HCT116 (cell line): ENCODE measurements around the gene ADAM20. TPM values are rescaled to one million over a fixed set of nuclear protein-coding genes. Genes with fewer than 3 reads are reported as not detected.

ENCODE experiments used
- ATAC-seq: fragments of 200-7000 bp; cut with Tn5 transposase; 2 replicates; pipeline ENCODE4 v1.9.1; 2020; ENCODE audit warnings: mild to moderate bottlenecking, moderate library complexity
- BruUV-seq: library from RNA; stranded (reverse); fragments of 400-500 nt; replicated peaks from 2 replicates; lab custom pipeline; 2021; lab: Mats Ljungman, UMichigan
- CTCF ChIA-PET: fragments of 300-600 bp; sonication (Branson Sonifier 250); formaldehyde crosslinking; loops from one replicate; lab custom pipeline; 2021; ENCODE audit warnings: antibody characterized with exemption; lab: Charles Lee
- POLR2A ChIA-PET: fragments of 300-600, 350-600 bp; sonication (Branson Sonifier 250); formaldehyde crosslinking; loops from one replicate; lab custom pipeline; 2021; ENCODE audit warnings: antibody characterized with exemption; lab: Charles Lee
- RAD21 ChIA-PET, 2 experiments: fragments of 300-600 bp; sonication (Branson Sonifier 250); formaldehyde crosslinking; loops; one replicate each; lab custom pipeline; 2023; ENCODE audit warnings: low total read pairs in 2 of 2; ENCODE audit not compliant: uncharacterized antibody in 2 of 2, unreplicated experiment in 2 of 2, low non-redundant PET in 1 of 2; lab: Charles Lee
- DNase-seq: peaks from one replicate; pipeline ENCODE4 v3.0.0-alpha.2; 2010; ENCODE audit warnings: low read depth, low spot score
- H2AFZ ChIP-seq: fragments of 200-600 bp; shearing (Covaris generic), sonication (generic); 2 replicates; pipeline ENCODE4 v1.6.1; 2017; ENCODE audit warnings: low read depth, mixed run types, mixed read lengths, antibody characterized with exemption, low read length; ENCODE audit not compliant: poor library complexity, severe bottlenecking
- H3K27ac ChIP-seq: 2 replicates; pipeline ENCODE4 v1.5.1; 2012; ENCODE audit warnings: low read depth, low read length
- H3K27me3 ChIP-seq: fragments of 200-600 bp; sonication (generic); 2 replicates; pipeline ENCODE4 v1.6.1; 2016; ENCODE audit warnings: mixed run types, low read length, mixed read lengths; ENCODE audit not compliant: insufficient read depth
- H3K36me3 ChIP-seq, 2 experiments: fragments of 200-500 bp in 1 of 2; fragments of 200-600 bp in 1 of 2; sonication (Bioruptor generic) in 1 of 2; sonication (generic) in 1 of 2; 2 replicates each; pipeline versions ENCODE4 v1.5.1 to v1.6.1; 2014 to 2016; ENCODE audit warnings: low read length in 2 of 2, inconsistent platforms in 1 of 2, mixed read lengths in 1 of 2, mixed run types in 1 of 2; ENCODE audit not compliant: insufficient read depth in 2 of 2, control insufficient read depth in 1 of 2
- H3K4me1 ChIP-seq, 2 experiments: fragments of 200-600 bp in 1 of 2; sonication (generic) in 1 of 2; 2 replicates each; pipeline versions ENCODE4 v1.5.1 to v1.6.1; 2012 to 2017; ENCODE audit warnings: low read length in 2 of 2, inconsistent platforms in 1 of 2, mild to moderate bottlenecking in 1 of 2, mixed read lengths in 1 of 2, mixed run types in 1 of 2, moderate library complexity in 1 of 2; ENCODE audit not compliant: insufficient read depth in 2 of 2, control insufficient read depth in 1 of 2
- H3K4me2 ChIP-seq: fragments of 200-600 bp; sonication (generic); 2 replicates; pipeline ENCODE4 v1.6.1; 2017; ENCODE audit warnings: mixed run types, low read length, mixed read lengths
- H3K4me3 ChIP-seq, 2 experiments: fragments of 200-600 bp in 1 of 2; sonication (generic) in 1 of 2; replicated peaks in 1 of 2; 2 replicates each; pipeline ENCODE4 v1.5.1; 2011 to 2016; ENCODE audit warnings: low read length in 2 of 2, control low read depth in 1 of 2, low read depth in 1 of 2, mild to moderate bottlenecking in 1 of 2, mixed read lengths in 1 of 2, mixed run types in 1 of 2
- H3K79me2 ChIP-seq: fragments of 200-600 bp; sonication (generic); 2 replicates; pipeline ENCODE4 v1.6.1; 2017; ENCODE audit warnings: mild to moderate bottlenecking, mixed run types, low read length, moderate library complexity, mixed read lengths; ENCODE audit not compliant: insufficient read depth
- H3K9ac ChIP-seq: fragments of 200-600 bp; sonication (generic); 2 replicates; pipeline ENCODE4 v1.6.1; 2016; ENCODE audit warnings: low read length, mixed read lengths
- H3K9me2 ChIP-seq: fragments of 200-600 bp; sonication (generic), shearing (Covaris generic); 2 replicates; pipeline ENCODE4 v1.6.1; 2017; ENCODE audit warnings: mixed run types, mild to moderate bottlenecking, moderate library complexity; ENCODE audit not compliant: insufficient read depth
- H3K9me3 ChIP-seq, 2 experiments: fragments of 200-500 bp in 1 of 2; fragments of 200-600 bp in 1 of 2; sonication (Bioruptor generic) in 1 of 2; sonication (generic) in 1 of 2; 2 replicates each; pipeline ENCODE4 v1.6.1; 2014 to 2017; ENCODE audit warnings: low read length in 2 of 2, mixed read lengths in 2 of 2, inconsistent platforms in 1 of 2, low read depth in 1 of 2, mild to moderate bottlenecking in 1 of 2, mixed run types in 1 of 2, moderate library complexity in 1 of 2; ENCODE audit not compliant: control insufficient read depth in 1 of 2, insufficient read depth in 1 of 2
- H4K20me1 ChIP-seq: fragments of 200-600 bp; sonication (generic), shearing (Covaris generic); 2 replicates; pipeline ENCODE4 v1.6.1; 2017; ENCODE audit warnings: mixed run types, mild to moderate bottlenecking, moderate library complexity; ENCODE audit not compliant: insufficient read depth
- CBX3 ChIP-seq: IDR thresholded peaks from 2 replicates; pipeline ENCODE4 v1.6.1; 2012; ENCODE audit warnings: low read depth
- CEBPB ChIP-seq: IDR thresholded peaks from 2 replicates; pipeline ENCODE4 v1.6.1; 2012; ENCODE audit warnings: low read depth
- EZH2 ChIP-seq: fragments of 200-600 bp; sonication (generic); IDR thresholded peaks from 2 replicates; pipeline ENCODE4 v1.6.1; 2017; ENCODE audit warnings: antibody characterized with exemption, mixed run types
- EZH2phosphoT487 ChIP-seq: fragments of 200-600 bp; IDR thresholded peaks from 2 replicates; pipeline ENCODE4 v1.6.1; 2018; ENCODE audit warnings: antibody characterized with exemption, borderline replicate concordance
- JUND ChIP-seq: IDR thresholded peaks from 2 replicates; pipeline ENCODE4 v1.6.1; 2012
- POLR2A ChIP-seq: IDR thresholded peaks from 2 replicates; pipeline ENCODE4 v1.7.0; 2011; ENCODE audit warnings: borderline replicate concordance; ENCODE audit not compliant: insufficient read depth, insufficient read length; ENCODE audit errors: extremely low read depth
- POLR2AphosphoS5 ChIP-seq: IDR thresholded peaks from 2 replicates; pipeline ENCODE4 v1.6.1; 2011; ENCODE audit warnings: mild to moderate bottlenecking, low read depth, low read length, moderate library complexity
- SP1 ChIP-seq: IDR thresholded peaks from 2 replicates; pipeline ENCODE4 v1.6.1; 2012; ENCODE audit warnings: low read depth
- SRF ChIP-seq: IDR thresholded peaks from 2 replicates; pipeline ENCODE4 v1.6.1; 2012; ENCODE audit warnings: low read depth
- TCF7L2 ChIP-seq: IDR thresholded peaks from 2 replicates; pipeline ENCODE4 v1.7.0; 2011; ENCODE audit warnings: borderline replicate concordance, inconsistent platforms; ENCODE audit not compliant: insufficient read depth, insufficient read length; ENCODE audit errors: extremely low read depth
- ZFX ChIP-seq: fragments of 450-650 bp; IDR thresholded peaks from 2 replicates; pipeline ENCODE4 v1.6.1; 2017
- ZNF274 ChIP-seq: fragments of 200-500 bp; sonication (Bioruptor generic); IDR thresholded peaks from 2 replicates; pipeline ENCODE4 v1.6.1; 2014; ENCODE audit warnings: mild to moderate bottlenecking, low read depth, low read length, inconsistent platforms
- intact Hi-C: fragments of 100-400 bp; cut with micrococcal nuclease; formaldehyde crosslinking; loops from 2 replicates; pipeline ENCODE4 v1.10.0; 2022
- total RNA-seq: library from RNA; stranded (reverse); gene quantifications from one replicate; pipeline ENCODE4 v1.2.1, GENCODE V29; 2021; ENCODE audit not compliant: unreplicated experiment
- TF ChIP-seq, protein P1 (sequence below), 3 experiments: fragments of 200-600 bp in 1 of 3; sonication (generic) in 1 of 3; IDR thresholded peaks in 2 of 3; conservative IDR thresholded peaks in 1 of 3; 2 replicates each; pipeline ENCODE4 v1.5.1; 2012 to 2017; ENCODE audit warnings: low read depth in 2 of 3, low read length in 2 of 3, antibody characterized with exemption in 1 of 3, borderline replicate concordance in 1 of 3, control low read depth in 1 of 3, mild to moderate bottlenecking in 1 of 3, mixed read lengths in 1 of 3, mixed run types in 1 of 3, moderate library complexity in 1 of 3; ENCODE audit not compliant: insufficient read depth in 1 of 3
- TF ChIP-seq, protein P2 (sequence below): IDR thresholded peaks from 2 replicates; pipeline ENCODE4 v1.6.1; 2012
- TF ChIP-seq, protein P3 (sequence below): IDR thresholded peaks from 2 replicates; pipeline ENCODE4 v1.6.1; 2012; ENCODE audit warnings: low read depth
- TF ChIP-seq, protein P4 (sequence below): IDR thresholded peaks from 2 replicates; pipeline ENCODE4 v1.6.1; 2012

The ADAM20 gene
- total RNA-seq, 1 experiment from 2014 or later, result 0.57 TPM

DNA sequence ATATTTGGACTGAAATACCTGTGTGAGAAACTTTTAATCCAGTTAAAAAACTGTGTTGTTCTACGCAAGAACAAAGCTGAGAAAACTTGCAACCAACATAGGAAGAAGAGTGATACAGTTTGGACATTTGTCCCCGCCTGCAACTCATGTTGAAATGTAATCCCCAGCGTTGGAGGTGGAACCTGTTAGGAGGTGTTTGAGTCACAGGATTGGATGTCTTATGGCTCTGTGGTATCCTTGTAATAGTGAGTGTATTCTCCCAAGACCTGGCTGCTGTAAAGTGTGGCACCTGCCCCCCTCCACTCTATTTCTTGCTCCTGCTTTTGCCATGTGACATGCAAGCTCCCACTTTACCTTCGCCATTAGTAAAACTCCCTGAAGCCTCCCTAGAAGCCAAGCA, 28.6 kb upstream of the ADAM20 start:
- no peak overlapping the region for H3K9ac ChIP-seq
- peaks cover 4% of the 10 kb centered on the region; the same call in 1 of the 2 replicates for H4K20me1 ChIP-seq
- H3K79me2 ChIP-seq, result no peaks in the 10 kb centered on the region
- RAD21 ChIA-PET, result no interaction called here
- POLR2A ChIA-PET, result no interaction called here
- peaks cover 0 to 7% of the 10 kb centered on the region in 2 experiments; a peak in 1 of 4 replicates for H3K36me3 ChIP-seq
- CTCF ChIA-PET, result no interaction called here
- peaks cover 0 to 7% of the 10 kb centered on the region in 2 experiments; a peak in 2 of 4 replicates for H3K9me3 ChIP-seq
- no peaks in the 10 kb centered on the region for H3K4me1 ChIP-seq
- no peak overlapping the region for H3K27ac ChIP-seq
- H2AFZ ChIP-seq, result no peak overlapping the region
- ATAC-seq, result no peak
- TF ChIP-seq EZH2, result no peak
- no peak for TF ChIP-seq ZNF274
- no peak for TF ChIP-seq SP1
- no peak for TF ChIP-seq POLR2A
- H3K4me3 ChIP-seq, result no peak overlapping the region
- no peaks in the 10 kb centered on the region for H3K9me2 ChIP-seq
- no peaks in the 10 kb centered on the region for H3K27me3 ChIP-seq
- intact Hi-C loops, result loop anchor here (10.0 kb wide), 1 partner anchor 749 kb away; no protein-coding TSS in a partner anchor
- BruUV-seq, result no TSS peak
- H3K4me2 ChIP-seq, result no peak overlapping the region
- DNase-seq, result no peak

DNA sequence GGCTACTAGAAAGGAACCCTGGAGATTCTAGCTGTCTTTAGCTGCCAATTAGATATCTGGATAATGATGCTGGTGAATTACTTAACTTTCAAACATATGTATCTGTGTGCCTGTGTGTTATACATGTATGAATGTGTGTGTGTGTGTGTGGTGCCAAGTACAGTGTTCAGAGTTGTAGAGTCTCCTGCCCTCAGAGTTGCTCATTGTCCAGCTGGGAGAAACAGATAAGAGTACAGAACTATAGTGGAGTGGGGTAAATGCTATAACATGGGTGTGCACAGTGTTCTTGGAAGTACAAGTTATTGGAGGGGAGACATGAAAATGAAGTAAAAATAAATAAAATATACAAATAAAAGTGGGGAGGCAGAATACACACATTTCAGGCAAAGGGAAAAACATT, 23.6 kb upstream of the ADAM20 start:
- Histone ChIP-seq H3K27ac (no peak overlapping the region), H3K36me3 (0 out of 4 replicates have a peak, but pooled peaks cover 0 to 3% of the 10 kb centered on the region in 2 experiments), H3K27me3 (no peaks in the 10 kb centered on the region), H3K4me1 (no peaks in the 10 kb centered on the region), H3K4me3 (no peak overlapping the region), H4K20me1 (no peaks in the 10 kb centered on the region), H3K9me2 (no peaks in the 10 kb centered on the region), H3K9me3 (peaks cover 0 to 7% of the 10 kb centered on the region in 2 experiments; a peak in 2 of 4 replicates), H3K79me2 (no peaks in the 10 kb centered on the region), H3K4me2 (no peak overlapping the region), H2AFZ (no peak overlapping the region), H3K9ac (no peak overlapping the region)
- TF ChIP-seq CBX3 (no peak), SP1 (no peak), EZH2phosphoT487 (no peak), SRF (no peak), JUND (no peak), TCF7L2 (no peak), CEBPB (no peak), POLR2AphosphoS5 (no peak), POLR2A (no peak), ZFX (no peak)
- TF ChIP-seq, protein P1, sequence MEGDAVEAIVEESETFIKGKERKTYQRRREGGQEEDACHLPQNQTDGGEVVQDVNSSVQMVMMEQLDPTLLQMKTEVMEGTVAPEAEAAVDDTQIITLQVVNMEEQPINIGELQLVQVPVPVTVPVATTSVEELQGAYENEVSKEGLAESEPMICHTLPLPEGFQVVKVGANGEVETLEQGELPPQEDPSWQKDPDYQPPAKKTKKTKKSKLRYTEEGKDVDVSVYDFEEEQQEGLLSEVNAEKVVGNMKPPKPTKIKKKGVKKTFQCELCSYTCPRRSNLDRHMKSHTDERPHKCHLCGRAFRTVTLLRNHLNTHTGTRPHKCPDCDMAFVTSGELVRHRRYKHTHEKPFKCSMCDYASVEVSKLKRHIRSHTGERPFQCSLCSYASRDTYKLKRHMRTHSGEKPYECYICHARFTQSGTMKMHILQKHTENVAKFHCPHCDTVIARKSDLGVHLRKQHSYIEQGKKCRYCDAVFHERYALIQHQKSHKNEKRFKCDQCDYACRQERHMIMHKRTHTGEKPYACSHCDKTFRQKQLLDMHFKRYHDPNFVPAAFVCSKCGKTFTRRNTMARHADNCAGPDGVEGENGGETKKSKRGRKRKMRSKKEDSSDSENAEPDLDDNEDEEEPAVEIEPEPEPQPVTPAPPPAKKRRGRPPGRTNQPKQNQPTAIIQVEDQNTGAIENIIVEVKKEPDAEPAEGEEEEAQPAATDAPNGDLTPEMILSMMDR (IDR thresholded peaks at IDR 0.05 in 2 of 3, conservative IDR thresholded peaks at IDR 0.05 in 1 of 3; ENCODE audit: borderline replicate concordance in 1 of 3, insufficient read depth in 1 of 3, low read depth in 2 of 3, low read length in 2 of 3), result no peak
- TF ChIP-seq, protein P2, sequence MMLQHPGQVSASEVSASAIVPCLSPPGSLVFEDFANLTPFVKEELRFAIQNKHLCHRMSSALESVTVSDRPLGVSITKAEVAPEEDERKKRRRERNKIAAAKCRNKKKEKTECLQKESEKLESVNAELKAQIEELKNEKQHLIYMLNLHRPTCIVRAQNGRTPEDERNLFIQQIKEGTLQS, result no peak
- TF ChIP-seq, protein P3, sequence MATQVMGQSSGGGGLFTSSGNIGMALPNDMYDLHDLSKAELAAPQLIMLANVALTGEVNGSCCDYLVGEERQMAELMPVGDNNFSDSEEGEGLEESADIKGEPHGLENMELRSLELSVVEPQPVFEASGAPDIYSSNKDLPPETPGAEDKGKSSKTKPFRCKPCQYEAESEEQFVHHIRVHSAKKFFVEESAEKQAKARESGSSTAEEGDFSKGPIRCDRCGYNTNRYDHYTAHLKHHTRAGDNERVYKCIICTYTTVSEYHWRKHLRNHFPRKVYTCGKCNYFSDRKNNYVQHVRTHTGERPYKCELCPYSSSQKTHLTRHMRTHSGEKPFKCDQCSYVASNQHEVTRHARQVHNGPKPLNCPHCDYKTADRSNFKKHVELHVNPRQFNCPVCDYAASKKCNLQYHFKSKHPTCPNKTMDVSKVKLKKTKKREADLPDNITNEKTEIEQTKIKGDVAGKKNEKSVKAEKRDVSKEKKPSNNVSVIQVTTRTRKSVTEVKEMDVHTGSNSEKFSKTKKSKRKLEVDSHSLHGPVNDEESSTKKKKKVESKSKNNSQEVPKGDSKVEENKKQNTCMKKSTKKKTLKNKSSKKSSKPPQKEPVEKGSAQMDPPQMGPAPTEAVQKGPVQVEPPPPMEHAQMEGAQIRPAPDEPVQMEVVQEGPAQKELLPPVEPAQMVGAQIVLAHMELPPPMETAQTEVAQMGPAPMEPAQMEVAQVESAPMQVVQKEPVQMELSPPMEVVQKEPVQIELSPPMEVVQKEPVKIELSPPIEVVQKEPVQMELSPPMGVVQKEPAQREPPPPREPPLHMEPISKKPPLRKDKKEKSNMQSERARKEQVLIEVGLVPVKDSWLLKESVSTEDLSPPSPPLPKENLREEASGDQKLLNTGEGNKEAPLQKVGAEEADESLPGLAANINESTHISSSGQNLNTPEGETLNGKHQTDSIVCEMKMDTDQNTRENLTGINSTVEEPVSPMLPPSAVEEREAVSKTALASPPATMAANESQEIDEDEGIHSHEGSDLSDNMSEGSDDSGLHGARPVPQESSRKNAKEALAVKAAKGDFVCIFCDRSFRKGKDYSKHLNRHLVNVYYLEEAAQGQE, result no peak
- TF ChIP-seq, protein P4, sequence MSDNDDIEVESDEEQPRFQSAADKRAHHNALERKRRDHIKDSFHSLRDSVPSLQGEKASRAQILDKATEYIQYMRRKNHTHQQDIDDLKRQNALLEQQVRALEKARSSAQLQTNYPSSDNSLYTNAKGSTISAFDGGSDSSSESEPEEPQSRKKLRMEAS, result no peak
- BruUV-seq, result no TSS peak
- intact Hi-C loops, result no loop called here
- ATAC-seq (no peak), DNase-seq (no peak)
- POLR2A ChIA-PET, result no interaction called here
- RAD21 ChIA-PET, result no interaction called here
- CTCF ChIA-PET, result no interaction called here
